HG02852 (cell line): ENCODE measurements around the gene TRO.

ENCODE experiments used
- ATAC-seq: cut with Tn5 transposase; IDR thresholded peaks from one replicate; pipeline ENCODE4 v1.9.1; 2021; ENCODE audit warnings: mild to moderate bottlenecking, moderate library complexity; ENCODE audit not compliant: unreplicated experiment

TRO gene

DNA sequence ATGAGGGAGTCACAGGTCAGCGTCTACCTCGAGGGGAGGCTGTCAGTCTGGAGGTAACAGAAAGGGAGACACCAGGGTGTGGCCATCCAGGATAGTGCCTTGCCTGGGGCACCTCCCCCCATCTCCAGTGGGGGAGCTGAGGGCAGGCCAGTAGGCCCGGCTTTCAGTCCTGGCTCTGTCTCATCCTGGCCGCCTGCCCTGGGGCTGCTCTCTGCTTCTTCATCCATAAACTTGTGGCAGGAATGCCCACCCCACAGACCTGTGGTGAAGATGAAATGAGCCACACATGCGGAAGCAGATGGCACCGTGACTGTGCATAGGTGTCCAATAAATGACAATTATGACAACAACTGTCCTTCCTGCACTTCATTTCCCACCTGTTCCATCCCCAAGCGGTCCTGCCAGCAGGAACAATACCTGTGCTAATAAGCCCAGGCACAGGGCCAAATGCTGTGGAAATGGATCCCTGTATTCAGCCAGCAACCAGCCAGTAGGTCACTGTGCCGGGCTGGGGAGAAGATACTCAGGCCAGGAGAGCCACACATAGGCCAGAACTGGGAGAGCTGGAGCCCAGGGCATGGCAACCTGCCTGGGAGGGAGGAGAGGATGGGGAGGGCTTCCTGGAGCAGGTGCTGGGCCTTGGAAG, 30.2 kb downstream of the TRO start:
- no peak for ATAC-seq

- ATAC-seq, result no peak
Measured at GRCh38 chrX:54961750-54962149, 41.1 kb downstream of the TRO start.

- no peak for ATAC-seq
Measured at GRCh38 chrX:54964766-54965497, 44.3 kb downstream of the TRO start.

DNA sequence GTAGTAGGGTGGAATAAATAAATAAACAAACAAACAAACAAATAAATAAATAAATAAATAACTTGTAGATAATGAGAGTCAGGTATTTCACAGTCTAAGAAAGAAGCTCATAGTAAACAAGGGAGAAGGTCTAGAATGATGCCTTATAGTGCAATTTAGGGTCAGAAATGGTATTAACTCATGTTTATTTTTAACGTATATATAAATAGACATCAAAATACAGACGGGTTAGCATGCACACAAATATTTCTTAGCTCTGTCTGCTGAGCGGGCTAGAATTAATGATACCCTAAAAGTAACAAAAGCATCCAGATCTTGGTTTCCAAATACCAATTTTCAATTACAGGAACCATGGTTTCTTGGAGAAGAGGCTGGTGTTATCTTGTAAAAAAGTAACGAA, 56.8 kb downstream of the TRO start:
- ATAC-seq, result no peak

DNA sequence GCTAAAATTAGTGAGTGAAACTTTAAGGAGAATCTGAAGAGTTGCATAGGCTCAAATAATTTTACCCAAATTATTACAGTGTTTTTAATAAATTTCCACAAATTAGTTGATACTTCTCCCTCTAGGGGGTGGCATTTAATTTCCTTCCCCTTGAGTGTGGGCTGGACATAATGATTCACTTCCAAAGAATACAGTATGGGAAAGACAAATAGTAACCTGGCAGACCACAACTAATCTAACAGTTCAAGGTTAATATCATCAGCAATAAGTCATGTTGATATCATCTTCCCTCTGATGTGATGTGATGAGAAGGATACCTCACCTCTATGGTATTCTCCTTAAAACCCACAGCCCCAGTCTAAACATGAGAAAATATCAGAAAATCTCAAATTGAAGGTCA, 57.8 kb downstream of the TRO start:
- ATAC-seq, result no peak

GRCh38 chrX:54979432-54979831, 58.8 kb downstream of the TRO start:
- ATAC-seq, result no peak

- ATAC-seq, result no peak
Measured at GRCh38 chrX:54980334-54980733, 59.7 kb downstream of the TRO start.
